GM13976 (cell line): ENCODE measurements around the gene KRT1.

Source experiments
- DNase-seq: peaks from one replicate; pipeline ENCODE4 v3.0.0; 2012; ENCODE audit warnings: low spot score
- in situ Hi-C: fragments of 300-500 bp; cut with MboI; formaldehyde crosslinking; loops from one replicate; pipeline ENCODE4 v1.12.0; 2022; ENCODE audit warnings: low sequenced_read_pairs, mixed read lengths, inconsistent platforms; ENCODE audit not compliant: unreplicated experiment
- TF ChIP-seq, protein P1 (sequence below): IDR thresholded peaks from 2 replicates; pipeline ENCODE4 v1.5.1; 2012; ENCODE audit warnings: borderline replicate concordance, mild to moderate bottlenecking; ENCODE audit not compliant: insufficient read depth; ENCODE audit errors: extremely low read depth, missing control alignments, control extremely low read depth

KRT1 gene

DNA sequence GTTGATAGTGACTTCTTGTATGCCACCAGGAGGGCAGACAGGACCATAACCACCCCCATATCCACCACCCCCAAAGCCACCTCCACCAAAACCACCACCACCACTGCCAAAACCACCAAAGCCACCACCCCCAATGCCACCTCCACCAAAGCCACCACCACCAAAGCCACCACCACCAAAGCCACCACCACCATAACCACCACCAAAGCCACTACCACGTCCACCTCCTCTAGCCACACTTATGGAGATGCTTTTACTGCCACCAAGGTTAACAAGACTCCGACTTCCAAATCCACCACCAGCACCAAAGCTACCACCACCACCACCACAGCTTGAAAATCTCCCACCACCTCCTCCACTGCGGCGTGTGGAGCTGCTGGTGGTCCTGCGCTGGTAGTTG, 332 bp downstream of the KRT1 start:
- DNase-seq = no peak
- TF ChIP-seq, protein P1, sequence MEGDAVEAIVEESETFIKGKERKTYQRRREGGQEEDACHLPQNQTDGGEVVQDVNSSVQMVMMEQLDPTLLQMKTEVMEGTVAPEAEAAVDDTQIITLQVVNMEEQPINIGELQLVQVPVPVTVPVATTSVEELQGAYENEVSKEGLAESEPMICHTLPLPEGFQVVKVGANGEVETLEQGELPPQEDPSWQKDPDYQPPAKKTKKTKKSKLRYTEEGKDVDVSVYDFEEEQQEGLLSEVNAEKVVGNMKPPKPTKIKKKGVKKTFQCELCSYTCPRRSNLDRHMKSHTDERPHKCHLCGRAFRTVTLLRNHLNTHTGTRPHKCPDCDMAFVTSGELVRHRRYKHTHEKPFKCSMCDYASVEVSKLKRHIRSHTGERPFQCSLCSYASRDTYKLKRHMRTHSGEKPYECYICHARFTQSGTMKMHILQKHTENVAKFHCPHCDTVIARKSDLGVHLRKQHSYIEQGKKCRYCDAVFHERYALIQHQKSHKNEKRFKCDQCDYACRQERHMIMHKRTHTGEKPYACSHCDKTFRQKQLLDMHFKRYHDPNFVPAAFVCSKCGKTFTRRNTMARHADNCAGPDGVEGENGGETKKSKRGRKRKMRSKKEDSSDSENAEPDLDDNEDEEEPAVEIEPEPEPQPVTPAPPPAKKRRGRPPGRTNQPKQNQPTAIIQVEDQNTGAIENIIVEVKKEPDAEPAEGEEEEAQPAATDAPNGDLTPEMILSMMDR = no peak
- in situ Hi-C loops = no loop called here

DNA sequence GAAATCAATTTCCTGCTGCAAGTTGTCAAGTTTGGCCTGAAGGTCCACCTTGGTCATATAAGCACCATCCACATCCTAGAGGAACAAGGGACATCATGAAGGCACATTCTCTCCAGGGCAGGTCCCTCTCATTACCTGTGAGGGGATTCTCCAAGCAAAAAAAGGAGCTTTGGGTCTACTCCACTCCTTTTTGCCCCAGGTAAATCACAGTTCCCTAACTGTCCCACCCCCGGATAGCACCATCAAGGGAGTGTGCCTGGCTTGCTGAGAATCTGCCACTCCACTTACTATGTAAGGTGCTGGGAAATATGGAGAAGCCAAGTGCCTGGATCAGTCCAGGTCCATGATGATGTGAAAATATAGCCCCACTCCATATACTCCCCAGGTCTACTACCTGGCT, 2.5 kb downstream of the KRT1 start:
- TF ChIP-seq, protein P1 = no peak
- DNase-seq = no peak
- in situ Hi-C loops = no loop called here

DNA sequence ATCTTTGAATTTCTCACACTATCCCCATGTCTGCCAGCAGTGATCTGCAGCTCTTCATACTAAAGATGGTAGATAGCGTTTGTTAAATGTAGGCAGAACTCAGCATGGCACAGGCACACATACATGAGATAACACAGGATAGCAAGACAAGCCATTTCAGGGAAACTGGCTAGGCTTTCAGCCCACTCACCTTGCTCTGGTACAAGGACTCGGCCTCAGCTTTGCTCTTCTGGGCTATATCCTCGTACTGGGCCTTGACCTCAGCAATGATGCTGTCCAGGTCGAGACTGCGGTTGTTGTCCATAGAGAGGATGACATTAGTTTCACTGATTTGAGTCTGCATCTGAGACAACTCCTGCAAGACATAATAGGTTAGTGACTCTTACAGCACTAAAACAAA, 3.1 kb downstream of the KRT1 start:
- no peak for DNase-seq
- TF ChIP-seq, protein P1 = no peak
- in situ Hi-C loops = no loop called here

DNA sequence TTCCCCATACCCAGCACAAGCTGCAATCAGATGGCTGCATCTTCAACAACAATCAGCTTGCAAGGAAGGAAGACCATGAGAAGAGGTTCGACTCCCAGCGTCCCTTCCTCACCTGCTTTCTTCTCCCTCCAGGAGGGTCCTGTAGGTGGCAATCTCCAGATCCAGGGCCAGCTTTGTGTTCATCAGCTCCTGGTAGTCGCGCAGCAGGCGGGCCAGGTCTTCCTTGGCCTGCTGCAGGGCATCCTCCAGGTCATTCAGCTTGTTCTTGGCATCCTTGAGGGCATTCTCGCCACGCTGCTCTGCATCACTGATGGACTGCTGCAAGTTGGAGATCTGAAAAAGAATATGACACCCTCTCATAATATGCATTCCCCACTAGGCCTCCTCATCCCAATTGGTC, 4.0 kb downstream of the KRT1 start:
- DNase-seq = no peak
- TF ChIP-seq, protein P1 = no peak
- in situ Hi-C loops = no loop called here

DNA sequence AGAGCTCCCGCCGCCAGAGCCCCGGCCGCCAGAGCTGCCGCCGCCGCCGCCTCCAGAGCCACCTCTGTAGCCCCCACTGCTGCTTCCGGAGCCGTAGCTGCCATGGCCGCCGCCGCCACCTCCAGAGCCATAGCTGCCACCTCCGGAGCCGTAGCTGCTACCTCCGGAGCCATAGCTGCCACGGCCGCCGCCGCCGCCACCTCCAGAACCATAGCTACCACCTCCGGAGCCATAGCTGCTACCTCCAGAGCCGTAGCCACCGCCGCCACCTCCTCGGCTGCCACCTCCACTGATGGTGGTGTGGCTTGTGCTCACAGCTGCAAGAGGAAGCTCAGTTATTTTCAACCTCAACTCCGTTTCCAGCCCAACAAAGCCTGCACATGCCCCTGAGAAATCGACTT, 4.9 kb downstream of the KRT1 start:
- no peak for DNase-seq
- in situ Hi-C loops = no loop called here
- TF ChIP-seq, protein P1 = no peak

DNA sequence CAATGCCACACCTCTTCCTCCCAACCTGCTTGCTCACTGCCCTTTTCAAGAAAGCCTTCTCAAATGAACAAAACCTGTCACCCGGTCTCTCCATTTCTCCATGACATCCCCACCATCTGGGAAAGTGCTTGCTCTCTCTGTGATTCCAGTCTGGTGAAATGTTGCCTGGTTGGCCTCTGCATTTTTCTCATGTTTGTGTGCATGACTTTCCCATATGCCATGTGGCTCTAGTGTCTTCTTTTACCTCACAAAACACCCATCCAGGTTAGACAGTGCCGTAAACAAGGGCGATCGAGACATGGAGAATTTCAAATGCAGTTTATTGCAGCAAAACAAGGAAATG, 5.8 kb downstream of the KRT1 start:
- DNase-seq = no peak
- TF ChIP-seq, protein P1 = no peak
- in situ Hi-C loops = no loop called here
